Gastroesophageal sphincter (tissue), 3 donors: ENCODE data around the gene RABL6.
"Not testable (repeated sequence)": the region's sequence is repeated elsewhere in the genome, so short reads cannot be mapped to it uniquely, and the experiment has no call there.

Experiments used
- POLR2A ChIP-seq, 2 donors: fragments of 450-650 bp; IDR thresholded peaks; one replicate each; pipeline ENCODE4 v1.6.1; 2017; ENCODE audit warnings: antibody characterized with exemption in 2 of 2, mild to moderate bottlenecking in 2 of 2, moderate library complexity in 1 of 2
- POLR2AphosphoS5 ChIP-seq: sonication (generic); formaldehyde crosslinking; IDR thresholded peaks from one replicate; pipeline ENCODE4 v1.6.1; 2017; ENCODE audit warnings: antibody characterized with exemption
- TF ChIP-seq, protein P1 (sequence below), 4 experiments: fragments of 200-600 bp in 2 of 4; fragments of 450-650 bp in 2 of 4; sonication (generic) in 1 of 4; IDR thresholded peaks; one replicate each; pipeline ENCODE4 v1.5.1; 2017 to 2019; ENCODE audit warnings: antibody characterized with exemption in 4 of 4, mild to moderate bottlenecking in 2 of 4, moderate library complexity in 2 of 4

DNA sequence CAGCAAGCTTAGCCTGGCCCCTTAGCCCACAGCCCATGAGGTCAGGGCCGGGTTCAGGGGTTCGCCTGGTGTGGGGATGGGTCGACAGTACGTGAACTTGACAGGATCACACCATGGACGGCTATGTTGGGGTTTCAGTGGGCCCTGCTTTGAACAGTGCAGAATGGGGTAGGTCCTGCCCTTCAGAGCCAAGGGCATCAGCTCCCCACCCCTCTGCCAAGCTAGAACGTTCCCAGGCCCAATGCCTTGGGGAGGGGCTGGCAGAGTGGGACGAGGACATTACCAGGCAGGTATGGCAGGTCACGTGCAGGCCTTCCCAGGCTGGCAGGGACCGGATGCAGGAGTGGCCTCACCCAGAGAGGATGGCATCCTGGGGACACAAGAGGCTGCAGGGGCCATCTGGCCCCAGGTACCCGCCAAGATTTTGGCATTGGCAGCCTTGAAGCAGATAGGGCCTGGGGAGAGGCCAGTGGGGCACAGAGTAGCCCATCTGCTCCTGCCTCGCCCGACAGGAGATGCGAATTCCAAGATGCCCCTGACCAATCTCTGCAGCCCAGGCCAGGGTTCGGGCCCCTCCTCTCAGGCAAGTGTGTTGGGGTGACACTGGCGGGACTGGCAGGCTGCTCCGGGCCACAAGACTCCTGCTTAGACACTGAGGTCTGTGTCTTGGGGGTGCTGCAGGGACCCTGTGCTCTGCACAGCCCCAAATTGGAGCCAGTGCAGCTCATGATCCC, 34.1 kb downstream of the RABL6 start:
- TF ChIP-seq, protein P1, sequence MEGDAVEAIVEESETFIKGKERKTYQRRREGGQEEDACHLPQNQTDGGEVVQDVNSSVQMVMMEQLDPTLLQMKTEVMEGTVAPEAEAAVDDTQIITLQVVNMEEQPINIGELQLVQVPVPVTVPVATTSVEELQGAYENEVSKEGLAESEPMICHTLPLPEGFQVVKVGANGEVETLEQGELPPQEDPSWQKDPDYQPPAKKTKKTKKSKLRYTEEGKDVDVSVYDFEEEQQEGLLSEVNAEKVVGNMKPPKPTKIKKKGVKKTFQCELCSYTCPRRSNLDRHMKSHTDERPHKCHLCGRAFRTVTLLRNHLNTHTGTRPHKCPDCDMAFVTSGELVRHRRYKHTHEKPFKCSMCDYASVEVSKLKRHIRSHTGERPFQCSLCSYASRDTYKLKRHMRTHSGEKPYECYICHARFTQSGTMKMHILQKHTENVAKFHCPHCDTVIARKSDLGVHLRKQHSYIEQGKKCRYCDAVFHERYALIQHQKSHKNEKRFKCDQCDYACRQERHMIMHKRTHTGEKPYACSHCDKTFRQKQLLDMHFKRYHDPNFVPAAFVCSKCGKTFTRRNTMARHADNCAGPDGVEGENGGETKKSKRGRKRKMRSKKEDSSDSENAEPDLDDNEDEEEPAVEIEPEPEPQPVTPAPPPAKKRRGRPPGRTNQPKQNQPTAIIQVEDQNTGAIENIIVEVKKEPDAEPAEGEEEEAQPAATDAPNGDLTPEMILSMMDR (IDR thresholded peaks at IDR 0.05): not testable (repeated sequence)
- not testable (repeated sequence) for TF ChIP-seq POLR2A (IDR thresholded peaks at IDR 0.05); POLR2AphosphoS5
